SK-N-SH treated with all-trans-retinoic acid at 6 μM for 48 hours (cell line): ENCODE measurements around the gene POU3F2.
A peak's percentile ranks its signal among the peaks of the same experiment; 100 is the strongest.

ENCODE experiments used
- ATAC-seq: fragments of 200-7000 bp; cut with Tn5 transposase; 3 replicates; pipeline ENCODE4 v1.9.1; 2020; ENCODE audit warnings: mild to moderate bottlenecking, moderate library complexity
- ARNTL ChIP-seq: fragments of 450-650 bp; formaldehyde crosslinking; IDR thresholded peaks from 2 replicates; pipeline ENCODE4 v1.5.0; 2020; ENCODE audit warnings: low read depth, mild to moderate bottlenecking, moderate library complexity, borderline replicate concordance
- BACH2 ChIP-seq: fragments of 250-450 bp; sonication (Bioruptor Pico); IDR thresholded peaks from 2 replicates; pipeline ENCODE4 v1.9.0; 2021; ENCODE audit warnings: mild to moderate bottlenecking, borderline replicate concordance
- CREB5 ChIP-seq: fragments of 250-450 bp; sonication (Bioruptor Pico); IDR thresholded peaks from 2 replicates; pipeline ENCODE4 v1.5.1; 2020; ENCODE audit warnings: low read depth, mild to moderate bottlenecking, moderate library complexity
- CSDC2 ChIP-seq: fragments of 250-450 bp; sonication (Bioruptor Pico); IDR thresholded peaks from 2 replicates; pipeline ENCODE4 v1.5.0; 2020; ENCODE audit warnings: mild to moderate bottlenecking, moderate library complexity
- CSRNP3 ChIP-seq: fragments of 250-450 bp; sonication (Bioruptor Pico); IDR thresholded peaks from 2 replicates; pipeline ENCODE4 v1.5.1; 2021; ENCODE audit warnings: mild to moderate bottlenecking, moderate library complexity
- ESRRG ChIP-seq: fragments of 250-450 bp; sonication (Bioruptor Pico); IDR thresholded peaks from 2 replicates; pipeline ENCODE4 v1.6.1; 2021; ENCODE audit warnings: mild to moderate bottlenecking
- OSR1 ChIP-seq: fragments of 250-450 bp; sonication (Bioruptor Pico); IDR thresholded peaks from 2 replicates; pipeline ENCODE4 v1.8.0; 2022; ENCODE audit warnings: moderate library complexity, mild to moderate bottlenecking, inconsistent platforms
- PPARA ChIP-seq: fragments of 250-450 bp; sonication (Bioruptor Pico); IDR thresholded peaks from 2 replicates; pipeline ENCODE4 v1.5.0; 2020; ENCODE audit warnings: mild to moderate bottlenecking, borderline replicate concordance
- SNAI2 ChIP-seq: fragments of 250-450 bp; sonication (Bioruptor Pico); IDR thresholded peaks from 2 replicates; pipeline ENCODE4 v1.5.0; 2020; ENCODE audit warnings: mild to moderate bottlenecking, moderate library complexity
- TOX ChIP-seq: fragments of 250-450 bp; sonication (Bioruptor Pico); IDR thresholded peaks from 2 replicates; pipeline ENCODE4 v1.8.0; 2021; ENCODE audit warnings: mild to moderate bottlenecking, moderate library complexity, borderline replicate concordance
- TSHZ2 ChIP-seq: fragments of 250-450 bp; sonication (Bioruptor Pico); IDR thresholded peaks from 2 replicates; pipeline ENCODE4 v1.5.0; 2020; ENCODE audit warnings: mild to moderate bottlenecking, moderate library complexity
- ZC3H10 ChIP-seq: fragments of 250-450 bp; sonication (Bioruptor Pico); IDR thresholded peaks from 2 replicates; pipeline ENCODE4 v1.5.1; 2021; ENCODE audit warnings: mild to moderate bottlenecking, moderate library complexity
- ZFP3 ChIP-seq: fragments of 250-450 bp; sonication (Bioruptor Pico); IDR thresholded peaks from 2 replicates; pipeline ENCODE4 v1.5.0; 2020; ENCODE audit warnings: mild to moderate bottlenecking, moderate library complexity
- ZFP30 ChIP-seq: fragments of 450-650 bp; formaldehyde crosslinking; IDR thresholded peaks from 2 replicates; pipeline ENCODE4 v1.5.0; 2022; ENCODE audit warnings: mild to moderate bottlenecking, moderate library complexity
- ZNF565 ChIP-seq: fragments of 450-650 bp; formaldehyde crosslinking; conservative IDR thresholded peaks from 2 replicates; pipeline ENCODE4 v1.5.0; 2020; ENCODE audit warnings: low read depth, mild to moderate bottlenecking, moderate library complexity
- ZNF70 ChIP-seq: fragments of 450-650 bp; formaldehyde crosslinking; IDR thresholded peaks from 2 replicates; pipeline ENCODE4 v1.5.0; 2020; ENCODE audit warnings: mild to moderate bottlenecking, moderate library complexity
- ZNF8 ChIP-seq: fragments of 450-650 bp; formaldehyde crosslinking; IDR thresholded peaks from 2 replicates; pipeline ENCODE4 v1.5.0; 2020; ENCODE audit warnings: mild to moderate bottlenecking, moderate library complexity
- TF ChIP-seq, protein P1 (sequence below): fragments of 250-450 bp; sonication (Bioruptor Pico); IDR thresholded peaks from 2 replicates; pipeline ENCODE4 v1.8.0; 2020; ENCODE audit warnings: mild to moderate bottlenecking, moderate library complexity, borderline replicate concordance

The POU3F2 gene

GRCh38 chr6:98843271-98844243 lies 9.2 kb downstream of the POU3F2 start:
- no peak for ATAC-seq
- TF ChIP-seq ZFP30 (CRISPR knock-in tag) = no peak
- no peak for TF ChIP-seq TSHZ2 (CRISPR knock-in tag)
- TF ChIP-seq ZNF70 (CRISPR knock-in tag) = no peak
- no peak for TF ChIP-seq CSRNP3 (CRISPR knock-in tag)
- TF ChIP-seq PPARA (CRISPR knock-in tag) = no peak
- no peak for TF ChIP-seq SNAI2 (CRISPR knock-in tag)
- TF ChIP-seq ZC3H10 = no peak
- no peak for TF ChIP-seq CSDC2 (CRISPR knock-in tag)
- TF ChIP-seq, protein P1, sequence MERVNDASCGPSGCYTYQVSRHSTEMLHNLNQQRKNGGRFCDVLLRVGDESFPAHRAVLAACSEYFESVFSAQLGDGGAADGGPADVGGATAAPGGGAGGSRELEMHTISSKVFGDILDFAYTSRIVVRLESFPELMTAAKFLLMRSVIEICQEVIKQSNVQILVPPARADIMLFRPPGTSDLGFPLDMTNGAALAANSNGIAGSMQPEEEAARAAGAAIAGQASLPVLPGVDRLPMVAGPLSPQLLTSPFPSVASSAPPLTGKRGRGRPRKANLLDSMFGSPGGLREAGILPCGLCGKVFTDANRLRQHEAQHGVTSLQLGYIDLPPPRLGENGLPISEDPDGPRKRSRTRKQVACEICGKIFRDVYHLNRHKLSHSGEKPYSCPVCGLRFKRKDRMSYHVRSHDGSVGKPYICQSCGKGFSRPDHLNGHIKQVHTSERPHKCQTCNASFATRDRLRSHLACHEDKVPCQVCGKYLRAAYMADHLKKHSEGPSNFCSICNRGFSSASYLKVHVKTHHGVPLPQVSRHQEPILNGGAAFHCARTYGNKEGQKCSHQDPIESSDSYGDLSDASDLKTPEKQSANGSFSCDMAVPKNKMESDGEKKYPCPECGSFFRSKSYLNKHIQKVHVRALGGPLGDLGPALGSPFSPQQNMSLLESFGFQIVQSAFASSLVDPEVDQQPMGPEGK = no peak
- TF ChIP-seq BACH2 (CRISPR knock-in tag) = no peak
- TF ChIP-seq CREB5 (CRISPR knock-in tag) = no peak
- no peak for TF ChIP-seq ZNF8 (CRISPR knock-in tag)
- no peak for TF ChIP-seq ESRRG (CRISPR knock-in tag)
- no peak for TF ChIP-seq ARNTL (CRISPR knock-in tag)
- TF ChIP-seq TOX (CRISPR knock-in tag) = no peak

DNA sequence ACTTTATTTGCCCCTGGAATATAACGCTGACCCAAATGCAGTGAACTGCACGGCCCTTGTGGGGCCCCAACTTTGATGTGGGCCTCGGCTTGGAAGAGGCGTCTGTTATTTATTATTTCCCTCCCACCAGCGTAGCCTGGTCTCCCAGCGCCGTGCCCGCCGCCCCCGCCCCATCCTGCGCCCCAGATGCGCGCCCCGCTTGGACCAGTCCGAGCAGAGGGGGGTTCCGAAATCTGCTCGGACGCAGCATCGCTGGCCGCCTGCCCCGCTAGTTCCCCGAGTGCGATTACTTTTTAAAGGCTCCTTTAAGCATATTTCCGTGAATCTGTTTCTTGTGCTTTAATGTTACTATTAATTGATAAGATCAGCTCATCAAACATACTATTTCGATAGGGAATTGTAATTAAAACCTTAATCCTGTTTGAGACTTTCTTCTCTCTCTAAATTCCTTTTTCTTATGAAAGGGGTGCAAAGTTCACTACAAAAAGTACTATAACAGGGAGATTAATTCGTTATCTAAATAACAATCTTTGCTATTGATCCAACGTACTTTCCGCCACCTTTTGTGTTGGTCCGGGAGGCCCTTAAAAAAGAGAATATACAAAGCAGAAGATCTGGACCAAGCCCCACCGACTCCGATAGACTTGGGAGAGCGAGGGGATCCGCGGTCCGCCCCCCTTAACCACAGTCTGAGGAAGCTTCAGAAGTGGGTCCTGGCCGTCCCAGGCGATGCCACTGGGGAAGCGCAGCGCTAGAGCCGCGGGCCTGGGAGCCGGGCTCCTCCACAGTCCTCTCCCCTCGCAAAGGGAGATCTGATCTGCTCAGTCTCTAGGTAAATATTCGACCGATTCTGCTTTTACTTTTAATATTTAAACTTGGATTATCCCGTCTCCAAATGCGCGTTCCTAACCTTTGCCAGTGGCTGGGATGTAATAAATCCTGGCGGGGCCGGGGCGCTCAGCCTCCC lies 10.2 kb downstream of the POU3F2 start:
- peak; percentile 64 for ATAC-seq
- no peak for TF ChIP-seq ZFP3 (CRISPR knock-in tag)
- TF ChIP-seq ESRRG (CRISPR knock-in tag) = no peak
- no peak for TF ChIP-seq ZNF565 (CRISPR knock-in tag)
- no peak for TF ChIP-seq BACH2 (CRISPR knock-in tag)
- TF ChIP-seq, protein P1 = no peak
- no peak for TF ChIP-seq OSR1 (CRISPR knock-in tag)
- TF ChIP-seq CSDC2 (CRISPR knock-in tag) = no peak
- TF ChIP-seq ZC3H10 = no peak
- TF ChIP-seq, all 23 proteins: peak for 0
